K562 (cell line): ENCODE data around the gene CAB39. TPM values are rescaled to one million over a fixed set of nuclear protein-coding genes. Genes with fewer than 3 reads are reported as not detected.

ENCODE experiments used
- BHLHE40 ChIP-seq: IDR thresholded peaks from 2 replicates; pipeline ENCODE4 v1.6.1; 2011; ENCODE audit warnings: low read length, improper control_type of control experiment
- CBX8 ChIP-seq: fragments of 200-600 bp; sonication (generic); IDR thresholded peaks from 2 replicates; pipeline ENCODE4 v1.6.1; 2012; ENCODE audit warnings: borderline replicate concordance, mixed run types, low read depth, mild to moderate bottlenecking, moderate library complexity, mixed read lengths, low read length, control low read depth, inconsistent platforms; ENCODE audit not compliant: poor library complexity, severe bottlenecking; ENCODE audit errors: extremely low read depth
- CREB3 ChIP-seq: fragments of 450-650 bp; conservative IDR thresholded peaks from 2 replicates; pipeline ENCODE4 v1.6.1; 2016; ENCODE audit warnings: missing genetic modification characterization, low read depth, mild to moderate bottlenecking, missing compliant biosample characterization, moderate library complexity
- FOXA3 ChIP-seq, 2 experiments: fragments of 450-650 bp in 1 of 2; sonication (generic) in 1 of 2; formaldehyde crosslinking; IDR thresholded peaks in 1 of 2; conservative IDR thresholded peaks in 1 of 2; 2 replicates each; pipeline versions ENCODE4 v1.4.0 to v1.8.0; 2020 to 2022; ENCODE audit warnings: mild to moderate bottlenecking in 2 of 2, missing genetic modification reagents in 1 of 2
- FUS ChIP-seq: fragments of 200-400 bp; formaldehyde crosslinking; optimal IDR thresholded peaks from 2 replicates; pipeline ENCODE3; 2017; ENCODE audit warnings: low read depth, low read length
- MED1 ChIP-seq: sonication (generic); formaldehyde crosslinking; IDR thresholded peaks from 2 replicates; pipeline ENCODE4 v1.8.1; 2023; ENCODE audit warnings: missing genetic modification reagents, borderline replicate concordance
- MYNN ChIP-seq, 2 experiments: sonication (generic); formaldehyde crosslinking in 1 of 2; IDR thresholded peaks; 2 replicates each; pipeline versions ENCODE4 v1.5.0 to v1.6.1; 2016 to 2020; ENCODE audit warnings: antibody characterized with exemption in 1 of 2, missing genetic modification reagents in 1 of 2
- NFE2L1 ChIP-seq: fragments of 450-650 bp; IDR thresholded peaks from 2 replicates; pipeline ENCODE4 v1.6.1; 2016; ENCODE audit warnings: missing genetic modification characterization, low read depth, mild to moderate bottlenecking, missing compliant biosample characterization, moderate library complexity, borderline replicate concordance
- NR4A1 ChIP-seq, 2 experiments: fragments of 250-450 bp in 1 of 2; fragments of 450-650 bp in 1 of 2; sonication (Bioruptor Pico) in 1 of 2; IDR thresholded peaks; 2 replicates each; pipeline versions ENCODE4 v1.4.0 to v1.6.1; 2016 to 2020; ENCODE audit warnings: mild to moderate bottlenecking in 2 of 2, missing compliant biosample characterization in 1 of 2, missing genetic modification characterization in 1 of 2, moderate library complexity in 1 of 2
- POU5F1 ChIP-seq: fragments of 150-350 bp; IDR thresholded peaks from 2 replicates; pipeline ENCODE4 v1.6.1; 2014; ENCODE audit warnings: borderline replicate concordance, low read length, low read depth, mild to moderate bottlenecking; ENCODE audit not compliant: partially characterized antibody
- PREB ChIP-seq: sonication (generic); formaldehyde crosslinking; IDR thresholded peaks from 2 replicates; pipeline ENCODE4 v1.8.1; 2023; ENCODE audit warnings: mild to moderate bottlenecking, missing genetic modification reagents
- PYGO2 ChIP-seq: fragments of 450-650 bp; IDR thresholded peaks from 2 replicates; pipeline ENCODE4 v1.6.1; 2016; ENCODE audit warnings: mild to moderate bottlenecking, missing genetic modification characterization, moderate library complexity, missing compliant biosample characterization
- RFX5 ChIP-seq: IDR thresholded peaks from 2 replicates; pipeline ENCODE4 v1.6.1; 2011; ENCODE audit warnings: low read depth, mild to moderate bottlenecking, improper control_type of control experiment, low read length
- SNRNP70 ChIP-seq: fragments of 200-400 bp; formaldehyde crosslinking; optimal IDR thresholded peaks from 2 replicates; pipeline ENCODE3; 2017; ENCODE audit warnings: low read depth, low read length
- SRSF1 ChIP-seq: fragments of 200-400 bp; formaldehyde crosslinking; IDR thresholded peaks from 2 replicates; pipeline ENCODE4 v1.6.1; 2017; ENCODE audit warnings: mild to moderate bottlenecking, low read depth, low read length, moderate library complexity
- USF1 ChIP-seq: sonication (generic); formaldehyde crosslinking; IDR thresholded peaks from 2 replicates; pipeline ENCODE4 v1.9.0; 2022; ENCODE audit warnings: mild to moderate bottlenecking, missing genetic modification reagents
- YBX1 ChIP-seq: fragments of 450-650 bp; IDR thresholded peaks from 2 replicates; pipeline ENCODE4 v1.7.1; 2016; ENCODE audit warnings: mild to moderate bottlenecking
- ZNF165 ChIP-seq: fragments of 250-450 bp; sonication (Bioruptor Pico); IDR thresholded peaks from 2 replicates; pipeline ENCODE4 v1.4.0; 2020; ENCODE audit warnings: borderline replicate concordance
- ZNF224 ChIP-seq: sonication (generic); formaldehyde crosslinking; IDR thresholded peaks from 2 replicates; pipeline ENCODE4 v1.8.0; 2022; ENCODE audit warnings: mild to moderate bottlenecking, missing genetic modification reagents
- ZNF408 ChIP-seq: fragments of 250-450 bp; sonication (Bioruptor Pico); IDR thresholded peaks from 2 replicates; pipeline ENCODE4 v1.4.0; 2020; ENCODE audit warnings: low read depth, mild to moderate bottlenecking, moderate library complexity
- ZNF436 ChIP-seq: fragments of 250-450, 450-650 bp; sonication (Bioruptor Pico); formaldehyde crosslinking; IDR thresholded peaks from 2 replicates; pipeline ENCODE4 v1.7.0; 2020; ENCODE audit warnings: mild to moderate bottlenecking
- polyA plus RNA-seq, 8 experiments: library from polyadenylated mRNA; depleted of rRNA in 4 of 8; stranded (reverse) in 5 of 8; unstranded in 3 of 8; fragments of >200 nt; fragmentation: Nextera tagmentation in 2 of 8; fragmentation: Illumina TruSeq in 1 of 8; extraction: Ambion mirVana in 2 of 8; extraction: Trizol in 1 of 8; gene quantifications; 2 replicates each; pipeline versions ENCODE4 v1.2.1 to v1.2.3, GENCODE V29; 2011 to 2014; ENCODE audit warnings: inconsistent platforms in 1 of 8, missing spikeins in 1 of 8
- total RNA-seq, 7 experiments: library from RNA; depleted of rRNA in 6 of 7; stranded (reverse); fragments of >200 nt in 6 of 7; fragmentation: Illumina TruSeq in 2 of 7; extraction: Trizol in 2 of 7; gene quantifications; 2 replicates each; pipeline versions ENCODE4 v1.2.1 to v1.2.3, GENCODE V29; 2011 to 2021; ENCODE audit warnings: low replicate concordance in 1 of 7
- TF ChIP-seq, protein P1 (sequence below): sonication (generic); formaldehyde crosslinking; IDR thresholded peaks from 2 replicates; pipeline ENCODE4 v1.8.0; 2022; ENCODE audit warnings: mild to moderate bottlenecking, missing genetic modification reagents, borderline replicate concordance

Gene CAB39
- total and polyA plus RNA-seq, 9 of the 15 experiments (the other 6 are each of a cell fraction or from before 2014, with no cell fraction given) = 27.2 to 94.4 (median 70.1) TPM

- no peak for TF ChIP-seq MYNN (IDR thresholded peaks at IDR 0.05)
- TF ChIP-seq MYNN (CRISPR knock-in tag; IDR thresholded peaks at IDR 0.05) = no peak
- no peak for TF ChIP-seq CREB3 (tag)
- no peak for TF ChIP-seq FOXA3 (CRISPR knock-in tag; conservative IDR thresholded peaks at IDR 0.05 in 1 of 2, IDR thresholded peaks at IDR 0.05 in 1 of 2)
- TF ChIP-seq SNRNP70 = no peak
- no peak for TF ChIP-seq ZNF436
- TF ChIP-seq ZNF165 (CRISPR knock-in tag) = no peak
- TF ChIP-seq, protein P1, sequence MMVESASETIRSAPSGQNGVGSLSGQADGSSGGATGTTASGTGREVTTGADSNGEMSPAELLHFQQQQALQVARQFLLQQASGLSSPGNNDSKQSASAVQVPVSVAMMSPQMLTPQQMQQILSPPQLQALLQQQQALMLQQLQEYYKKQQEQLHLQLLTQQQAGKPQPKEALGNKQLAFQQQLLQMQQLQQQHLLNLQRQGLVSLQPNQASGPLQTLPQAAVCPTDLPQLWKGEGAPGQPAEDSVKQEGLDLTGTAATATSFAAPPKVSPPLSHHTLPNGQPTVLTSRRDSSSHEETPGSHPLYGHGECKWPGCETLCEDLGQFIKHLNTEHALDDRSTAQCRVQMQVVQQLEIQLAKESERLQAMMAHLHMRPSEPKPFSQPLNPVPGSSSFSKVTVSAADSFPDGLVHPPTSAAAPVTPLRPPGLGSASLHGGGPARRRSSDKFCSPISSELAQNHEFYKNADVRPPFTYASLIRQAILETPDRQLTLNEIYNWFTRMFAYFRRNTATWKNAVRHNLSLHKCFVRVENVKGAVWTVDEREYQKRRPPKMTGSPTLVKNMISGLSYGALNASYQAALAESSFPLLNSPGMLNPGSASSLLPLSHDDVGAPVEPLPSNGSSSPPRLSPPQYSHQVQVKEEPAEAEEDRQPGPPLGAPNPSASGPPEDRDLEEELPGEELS = no peak
- no peak for TF ChIP-seq YBX1
- TF ChIP-seq PREB (CRISPR knock-in tag) = no peak
- no peak for TF ChIP-seq PYGO2 (tag)
- TF ChIP-seq FUS = peak; percentile 45
- no peak for TF ChIP-seq MED1 (CRISPR knock-in tag)
- TF ChIP-seq USF1 = no peak
- no peak for TF ChIP-seq BHLHE40
- no peak for TF ChIP-seq ZNF224 (CRISPR knock-in tag)
- TF ChIP-seq POU5F1 = no peak
- no peak for TF ChIP-seq ZNF408 (CRISPR knock-in tag)
- TF ChIP-seq CBX8 = no peak
- no peak for TF ChIP-seq NR4A1 (CRISPR knock-in tag; IDR thresholded peaks at IDR 0.05)
- TF ChIP-seq NR4A1 (tag; IDR thresholded peaks at IDR 0.05) = no peak
- no peak for TF ChIP-seq SRSF1
- TF ChIP-seq NFE2L1 = no peak
- TF ChIP-seq RFX5 = no peak
These were observed at the start of gene CAB39 (continued) for GRCh38 chr2:230712443-230713330.
